ENCODE results near the gene GRAMD1B. TPM values are rescaled to one million over a fixed set of nuclear protein-coding genes. Genes with fewer than 3 reads are reported as not detected.

Gene GRAMD1B
- total RNA-seq, 4 donors from 2014 or later, result 2.1 to 7.8 (median 3.2) TPM

DNA sequence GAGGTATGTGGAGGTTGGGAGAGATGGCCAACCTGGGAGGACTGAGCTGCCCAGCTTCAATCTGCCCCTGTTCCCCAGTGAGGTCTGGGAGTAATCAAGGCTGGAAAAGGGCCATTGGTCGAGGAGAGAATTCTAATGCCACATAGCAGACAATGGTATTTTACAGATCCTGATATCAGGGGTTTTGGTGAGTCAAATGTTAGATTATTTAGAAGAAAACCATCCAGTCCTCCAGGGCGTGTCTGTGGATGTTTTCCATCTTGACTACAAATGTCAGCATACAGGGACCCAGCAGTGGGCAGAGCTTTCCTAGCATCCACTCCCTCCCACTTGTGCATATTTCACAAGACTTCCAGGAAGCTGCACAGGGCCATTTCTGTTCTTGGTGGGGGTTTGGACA, 116.4 kb downstream of the GRAMD1B start:
- intact Hi-C loops (cut with DNase I; ENCODE audit: low total_unique reads) (no loop called here), in situ Hi-C loops (cut with MboI; ENCODE audit: low sequenced_read_pairs in 4 of 4) (no loop called here)
- TF ChIP-seq POLR2A (IDR thresholded peaks at IDR 0.05), result no peak
- Histone ChIP-seq H3K27ac (no peak overlapping the region), H3K27me3 (no peaks in the 10 kb centered on the region), H3K4me3 (no peak overlapping the region), H3K9me3 (no peaks in the 10 kb centered on the region), H3K4me1 (no peaks in the 10 kb centered on the region), H3K36me3 (no peaks in the 10 kb centered on the region)
- DNase-seq, result no peak
- no peak for ATAC-seq

DNA sequence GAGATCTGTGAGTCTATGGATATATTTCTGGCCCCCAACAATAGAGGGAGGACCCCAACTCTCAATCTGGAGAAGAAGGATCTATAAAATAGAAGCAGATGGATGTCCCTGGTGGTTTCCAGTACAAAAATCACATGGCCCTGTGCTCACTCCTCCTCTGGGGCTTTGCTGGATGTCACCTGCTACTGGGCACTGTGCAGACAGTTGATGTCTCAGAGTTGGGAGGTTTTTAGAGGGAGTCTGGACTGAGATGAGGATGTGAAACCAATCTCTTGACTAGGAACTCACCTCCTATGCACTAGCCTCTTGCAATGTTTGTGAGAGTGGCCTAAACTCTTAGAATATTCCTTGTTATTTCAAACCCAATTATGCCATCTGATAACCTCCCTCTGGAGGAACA, 117.1 kb downstream of the GRAMD1B start:
- ATAC-seq, result no peak
- in situ Hi-C loops (cut with MboI; ENCODE audit: low sequenced_read_pairs in 4 of 4) (no loop called here), intact Hi-C loops (cut with DNase I; ENCODE audit: low total_unique reads) (no loop called here)
- Histone ChIP-seq H3K27ac (no peak overlapping the region), H3K9me3 (no peaks in the 10 kb centered on the region), H3K27me3 (no peaks in the 10 kb centered on the region), H3K4me3 (no peak overlapping the region), H3K36me3 (no peaks in the 10 kb centered on the region), H3K4me1 (no peaks in the 10 kb centered on the region)
- DNase-seq, result no peak
- no peak for TF ChIP-seq CTCF (IDR thresholded peaks at IDR 0.05 in 4 of 5, conservative IDR thresholded peaks at IDR 0.05 in 1 of 5)
- no peak for TF ChIP-seq POLR2A (IDR thresholded peaks at IDR 0.05)

DNA sequence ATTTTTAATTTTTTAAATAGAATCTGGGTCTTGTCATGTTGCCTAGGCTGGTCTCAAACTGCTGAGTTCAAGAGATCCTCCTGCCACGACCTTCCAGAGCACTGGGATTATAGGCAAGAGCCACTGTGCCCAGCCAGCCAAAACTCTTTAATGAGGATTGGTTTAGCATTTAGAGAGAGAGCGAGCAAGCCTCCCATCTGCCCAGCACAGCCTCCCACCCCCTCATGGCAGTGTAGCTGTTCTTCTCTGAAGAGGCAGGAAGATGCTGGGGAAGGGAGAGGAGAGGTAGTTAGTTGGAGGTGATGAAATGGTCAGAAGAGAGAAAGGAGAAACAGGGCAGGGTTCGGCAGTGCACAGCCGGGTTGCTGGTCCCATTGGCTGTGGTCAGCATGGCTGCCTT, 118.7 kb downstream of the GRAMD1B start:
- intact Hi-C loops (cut with DNase I; ENCODE audit: low total_unique reads), result no loop called here

DNA sequence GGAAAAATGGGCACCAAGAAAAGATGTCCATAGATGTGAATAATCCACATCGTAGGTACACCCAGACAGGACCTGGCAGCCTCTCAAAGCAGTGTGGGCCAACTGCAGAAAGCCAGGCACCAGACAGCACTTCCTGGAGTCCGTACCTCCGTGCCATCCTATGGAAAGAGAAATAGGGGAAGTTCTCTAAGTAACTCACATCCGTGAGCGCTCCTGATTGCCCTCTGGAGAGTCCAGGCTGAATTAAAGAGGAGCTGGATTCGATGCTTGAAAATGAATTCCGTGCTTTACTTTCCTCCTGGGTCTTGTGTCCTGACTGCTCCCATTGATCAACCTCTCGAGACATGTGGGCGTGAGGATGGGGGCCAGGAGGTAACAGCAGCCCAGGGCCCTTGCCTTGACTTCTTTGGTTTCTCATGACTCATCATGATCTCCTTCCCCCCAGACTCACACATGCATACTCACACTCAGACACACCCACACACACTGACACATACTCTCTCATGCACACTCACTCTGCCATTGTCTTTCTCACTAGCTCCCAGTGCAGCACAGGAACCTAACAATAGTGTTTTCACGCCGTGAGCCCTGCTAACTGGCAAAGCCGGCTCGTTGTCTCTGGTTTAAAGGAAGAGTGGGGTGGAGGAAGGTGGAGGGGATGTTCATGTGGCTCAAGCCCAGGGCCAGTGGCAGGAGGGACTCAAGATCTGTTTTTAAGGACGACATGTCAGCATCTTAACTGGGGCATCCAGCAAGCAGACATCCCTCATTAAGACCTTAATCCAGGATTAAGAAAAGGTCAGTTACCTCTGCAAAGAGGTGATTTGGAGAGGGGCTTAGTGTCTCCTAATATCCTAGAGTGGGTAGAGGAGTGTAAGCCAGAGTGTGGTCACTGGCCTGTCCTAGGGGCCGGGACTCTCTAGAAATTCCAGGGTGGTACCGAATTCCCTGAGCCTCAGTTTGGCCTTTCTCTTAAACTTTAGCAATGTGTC, 120.2 kb downstream of the GRAMD1B start:
- intact Hi-C loops (cut with DNase I; ENCODE audit: low total_unique reads), result no loop called here
- in situ Hi-C loops (cut with MboI; ENCODE audit: low sequenced_read_pairs in 4 of 4), result no loop called here
- H3K4me3 ChIP-seq, result no peak overlapping the region
- TF ChIP-seq POLR2A (IDR thresholded peaks at IDR 0.05) (no peak), CTCF (IDR thresholded peaks at IDR 0.05 in 4 of 5, conservative IDR thresholded peaks at IDR 0.05 in 1 of 5) (no peak)
- H3K27me3 ChIP-seq, result no peaks in the 10 kb centered on the region
- no peak overlapping the region for H3K27ac ChIP-seq
- H3K4me1 ChIP-seq, result no peaks in the 10 kb centered on the region
- H3K36me3 ChIP-seq, result no peaks in the 10 kb centered on the region
- H3K9me3 ChIP-seq, result no peaks in the 10 kb centered on the region
- DNase-seq (no peak), ATAC-seq (no peak)

More for the DNA sequence above, 118.7 kb downstream of the GRAMD1B start:
- no peaks in the 10 kb centered on the region for H3K9me3 ChIP-seq
- H3K4me1 ChIP-seq, result no peaks in the 10 kb centered on the region
- no peaks in the 10 kb centered on the region for H3K36me3 ChIP-seq
- no peaks in the 10 kb centered on the region for H3K27me3 ChIP-seq
- in situ Hi-C loops (cut with MboI; ENCODE audit: low sequenced_read_pairs in 4 of 4), result no loop called here
- TF ChIP-seq CTCF (IDR thresholded peaks at IDR 0.05 in 4 of 5, conservative IDR thresholded peaks at IDR 0.05 in 1 of 5) (no peak), POLR2A (IDR thresholded peaks at IDR 0.05) (no peak)
- no peak overlapping the region for H3K27ac ChIP-seq
- DNase-seq, result no peak
- ATAC-seq, result no peak
- H3K4me3 ChIP-seq, result no peak overlapping the region

DNA sequence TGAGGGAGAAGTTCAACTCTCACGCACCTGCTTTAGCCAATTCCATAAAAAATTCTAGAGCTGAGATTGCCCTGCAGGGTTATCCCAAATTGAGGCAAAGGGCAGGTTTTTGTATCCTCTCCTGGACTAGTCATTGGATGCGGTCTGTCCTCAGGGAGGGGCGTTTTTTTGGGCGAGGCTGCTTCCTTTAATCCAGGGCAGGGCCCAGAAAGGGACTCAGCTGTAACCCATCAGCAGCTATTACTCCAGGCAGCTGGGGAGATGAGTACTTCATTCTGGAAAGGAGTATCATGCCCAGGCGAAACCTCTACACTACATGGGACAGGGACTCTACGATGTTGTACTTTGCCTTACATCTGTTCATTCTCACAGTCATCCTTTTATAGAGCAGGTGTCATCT, 121.0 kb downstream of the GRAMD1B start:
- in situ Hi-C loops (cut with MboI; ENCODE audit: low sequenced_read_pairs in 4 of 4), result no loop called here
- no peaks in the 10 kb centered on the region for H3K9me3 ChIP-seq
- ATAC-seq, result no peak
- H3K36me3 ChIP-seq, result no peaks in the 10 kb centered on the region
- no peaks in the 10 kb centered on the region for H3K4me1 ChIP-seq
- TF ChIP-seq POLR2A (IDR thresholded peaks at IDR 0.05), result no peak
- TF ChIP-seq CTCF (IDR thresholded peaks at IDR 0.05 in 4 of 5, conservative IDR thresholded peaks at IDR 0.05 in 1 of 5), result no peak
- no peaks in the 10 kb centered on the region for H3K27me3 ChIP-seq
- intact Hi-C loops (cut with DNase I; ENCODE audit: low total_unique reads), result no loop called here
- no peak overlapping the region for H3K27ac ChIP-seq
- no peak for DNase-seq
- H3K4me3 ChIP-seq, result no peak overlapping the region

Measured in gastrocnemius medialis (tissue), 4 donors.